GM12878 (cell line): Measurements from ENCODE around the gene ACSF3.

Source experiments
- CBX5 ChIP-seq: sonication (generic); IDR thresholded peaks from 2 replicates; pipeline ENCODE4 v1.6.1; 2016; ENCODE audit warnings: low read depth, moderate library complexity, mild to moderate bottlenecking, inconsistent platforms
- GABPA ChIP-seq: IDR thresholded peaks from 2 replicates; pipeline ENCODE4 v1.6.1; 2014; ENCODE audit warnings: antibody characterized with exemption, low read depth, mild to moderate bottlenecking, inconsistent platforms
- HDAC2 ChIP-seq: fragments of 200-600 bp; sonication (generic); IDR thresholded peaks from 2 replicates; pipeline ENCODE4 v1.6.1; 2017
- NFXL1 ChIP-seq: fragments of 450-650 bp; IDR thresholded peaks from 2 replicates; pipeline ENCODE4 v1.6.1; 2017; ENCODE audit warnings: antibody characterized with exemption, mild to moderate bottlenecking, borderline replicate concordance
- POLR2A ChIP-seq: IDR thresholded peaks from 2 replicates; pipeline ENCODE4 v1.6.1; 2011; ENCODE audit warnings: low read depth, mild to moderate bottlenecking, low read length
- POLR2AphosphoS5 ChIP-seq: IDR thresholded peaks from 2 replicates; pipeline ENCODE4 v1.6.1; 2011; ENCODE audit warnings: mild to moderate bottlenecking, low read length, inconsistent platforms
- SIX5 ChIP-seq: IDR thresholded peaks from 2 replicates; pipeline ENCODE4 v1.6.1; 2011; ENCODE audit warnings: mild to moderate bottlenecking, low read depth, low read length, moderate library complexity; ENCODE audit not compliant: severe bottlenecking
- SMC3 ChIP-seq: IDR thresholded peaks from 2 replicates; pipeline ENCODE4 v1.6.1; 2011; ENCODE audit warnings: low read length, improper control_type of control experiment, borderline replicate concordance
- TF ChIP-seq, protein P1 (sequence below), 3 experiments: IDR thresholded peaks in 2 of 3; conservative IDR thresholded peaks in 1 of 3; 2 replicates each; pipeline ENCODE4 v1.5.1; 2011; ENCODE audit warnings: low read depth in 3 of 3, low read length in 3 of 3, mild to moderate bottlenecking in 3 of 3, control low read depth in 2 of 3, moderate library complexity in 2 of 3, inconsistent platforms in 1 of 3, mixed read lengths in 1 of 3; ENCODE audit not compliant: control insufficient read depth in 2 of 3, insufficient read depth in 1 of 3; ENCODE audit errors: extremely low read depth in 1 of 3

DNA sequence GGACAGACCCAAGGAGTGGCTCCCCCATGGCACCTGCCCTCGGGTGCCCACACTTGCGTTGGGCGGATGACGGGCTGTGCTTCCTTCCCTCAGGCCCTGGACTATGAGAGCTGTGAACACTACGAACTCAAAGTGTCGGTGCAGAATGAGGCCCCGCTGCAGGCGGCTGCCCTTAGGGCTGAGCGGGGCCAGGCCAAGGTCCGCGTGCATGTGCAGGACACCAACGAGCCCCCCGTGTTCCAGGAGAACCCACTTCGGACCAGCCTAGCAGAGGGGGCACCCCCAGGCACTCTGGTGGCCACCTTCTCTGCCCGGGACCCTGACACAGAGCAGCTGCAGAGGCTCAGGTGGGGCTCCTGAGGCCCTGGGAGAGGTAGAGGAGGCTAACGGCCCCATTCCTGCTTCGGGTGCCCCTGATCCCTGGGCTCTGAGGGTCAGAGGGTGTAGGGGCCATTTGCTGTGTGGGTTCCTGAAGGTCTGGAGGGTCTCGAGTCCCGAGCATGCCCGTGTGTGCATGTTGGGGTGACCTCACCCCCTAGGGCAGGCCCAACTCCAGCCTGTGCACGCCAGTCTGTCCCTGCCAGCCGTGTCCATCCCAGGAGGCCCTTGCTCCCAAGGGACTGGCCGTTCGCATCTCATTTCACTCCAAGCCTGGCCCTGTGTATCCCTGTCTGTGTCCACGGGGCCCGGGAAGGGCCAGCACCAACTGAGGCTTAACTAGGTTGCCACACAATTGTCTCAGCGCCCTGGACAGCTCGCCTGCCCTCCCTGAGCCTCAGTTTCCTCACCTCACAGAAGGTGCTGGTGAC is 96.7 kb downstream of the ACSF3 start:
- TF ChIP-seq POLR2A, result no peak
- no peak for TF ChIP-seq POLR2AphosphoS5
- TF ChIP-seq HDAC2, result no peak
- no peak for TF ChIP-seq SIX5
- TF ChIP-seq, protein P1, sequence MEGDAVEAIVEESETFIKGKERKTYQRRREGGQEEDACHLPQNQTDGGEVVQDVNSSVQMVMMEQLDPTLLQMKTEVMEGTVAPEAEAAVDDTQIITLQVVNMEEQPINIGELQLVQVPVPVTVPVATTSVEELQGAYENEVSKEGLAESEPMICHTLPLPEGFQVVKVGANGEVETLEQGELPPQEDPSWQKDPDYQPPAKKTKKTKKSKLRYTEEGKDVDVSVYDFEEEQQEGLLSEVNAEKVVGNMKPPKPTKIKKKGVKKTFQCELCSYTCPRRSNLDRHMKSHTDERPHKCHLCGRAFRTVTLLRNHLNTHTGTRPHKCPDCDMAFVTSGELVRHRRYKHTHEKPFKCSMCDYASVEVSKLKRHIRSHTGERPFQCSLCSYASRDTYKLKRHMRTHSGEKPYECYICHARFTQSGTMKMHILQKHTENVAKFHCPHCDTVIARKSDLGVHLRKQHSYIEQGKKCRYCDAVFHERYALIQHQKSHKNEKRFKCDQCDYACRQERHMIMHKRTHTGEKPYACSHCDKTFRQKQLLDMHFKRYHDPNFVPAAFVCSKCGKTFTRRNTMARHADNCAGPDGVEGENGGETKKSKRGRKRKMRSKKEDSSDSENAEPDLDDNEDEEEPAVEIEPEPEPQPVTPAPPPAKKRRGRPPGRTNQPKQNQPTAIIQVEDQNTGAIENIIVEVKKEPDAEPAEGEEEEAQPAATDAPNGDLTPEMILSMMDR (IDR thresholded peaks at IDR 0.05 in 2 of 3, conservative IDR thresholded peaks at IDR 0.05 in 1 of 3; ENCODE audit: control insufficient read depth in 2 of 3, extremely low read depth in 1 of 3, insufficient read depth in 1 of 3, low read depth in 3 of 3, low read length in 3 of 3), result no peak
- TF ChIP-seq NFXL1, result no peak
- no peak for TF ChIP-seq SMC3
- TF ChIP-seq GABPA, result no peak
- no peak for TF ChIP-seq CBX5
